CD4-positive, alpha-beta T cell treated with Interleukin-15 for 1 hour (primary cell): ENCODE data around the gene EFHC1.

Experiments
- DNase-seq: peaks from one replicate; pipeline ENCODE4 v3.0.0-alpha.2; 2020

Gene EFHC1

DNA sequence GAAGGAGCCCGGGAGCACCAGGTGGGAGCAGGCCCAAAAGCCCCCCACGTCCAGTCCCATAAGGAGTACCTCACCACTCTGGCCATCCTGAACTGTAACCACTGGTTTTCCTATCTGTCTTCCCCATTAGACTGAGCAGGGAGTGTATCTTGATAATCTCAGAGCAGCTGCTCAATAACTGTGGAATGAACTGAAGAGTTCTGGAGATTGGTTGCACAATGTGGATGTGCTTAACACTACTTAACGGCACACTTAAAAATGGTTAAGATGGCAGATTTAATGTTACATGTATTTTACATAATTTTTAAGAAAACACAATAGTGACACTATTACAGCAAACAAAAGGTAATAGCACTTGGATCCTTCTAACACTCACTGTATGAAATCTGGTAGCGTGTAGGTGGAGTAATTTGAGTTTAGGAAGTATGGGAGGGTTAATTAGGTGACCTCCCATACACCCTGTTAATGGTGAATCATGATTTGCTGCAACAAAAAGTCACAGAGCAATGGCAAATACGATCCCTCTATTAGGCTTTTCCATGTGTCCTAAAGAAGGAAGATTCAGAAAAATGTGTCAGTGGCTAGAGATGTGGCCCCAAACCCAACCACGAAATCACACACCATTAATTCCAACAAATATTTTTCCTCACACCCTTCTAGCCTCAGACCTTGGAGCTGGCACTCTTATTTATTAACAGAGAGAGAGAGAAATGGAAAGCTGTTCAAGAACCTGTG lies 138.3 kb downstream of the EFHC1 start:
- no peak for DNase-seq

GRCh38 chr6:52560462-52560861 lies 140.3 kb downstream of the EFHC1 start:
- no peak for DNase-seq

GRCh38 chr6:52562911-52563310 lies 142.8 kb downstream of the EFHC1 start:
- no peak for DNase-seq

- no peak for DNase-seq
Observed at GRCh38 chr6:52564856-52565255, 144.7 kb downstream of the EFHC1 start.

GRCh38 chr6:52566201-52566600 lies 146.1 kb downstream of the EFHC1 start:
- no peak for DNase-seq

DNA sequence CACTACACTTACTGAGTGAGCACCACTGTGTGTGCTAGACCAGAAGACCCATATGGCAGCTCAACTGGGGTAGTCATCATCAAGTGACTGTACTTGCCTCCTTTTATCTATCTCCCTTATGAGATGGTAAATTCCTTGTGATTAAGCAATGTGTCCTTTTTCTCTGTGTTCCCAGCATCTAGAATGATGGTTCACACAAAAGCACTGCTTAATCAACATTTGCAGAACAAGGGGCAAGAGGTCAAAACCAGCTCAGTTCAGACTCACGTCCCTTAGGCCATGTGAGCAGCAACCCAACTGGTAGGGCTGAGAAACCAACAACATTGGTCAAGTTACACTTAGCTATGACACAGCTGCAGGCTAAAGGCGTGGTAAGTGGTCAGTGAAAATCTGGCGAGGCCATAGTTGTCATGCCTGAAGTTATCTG lies 146.7 kb downstream of the EFHC1 start:
- DNase-seq: no peak

DNA sequence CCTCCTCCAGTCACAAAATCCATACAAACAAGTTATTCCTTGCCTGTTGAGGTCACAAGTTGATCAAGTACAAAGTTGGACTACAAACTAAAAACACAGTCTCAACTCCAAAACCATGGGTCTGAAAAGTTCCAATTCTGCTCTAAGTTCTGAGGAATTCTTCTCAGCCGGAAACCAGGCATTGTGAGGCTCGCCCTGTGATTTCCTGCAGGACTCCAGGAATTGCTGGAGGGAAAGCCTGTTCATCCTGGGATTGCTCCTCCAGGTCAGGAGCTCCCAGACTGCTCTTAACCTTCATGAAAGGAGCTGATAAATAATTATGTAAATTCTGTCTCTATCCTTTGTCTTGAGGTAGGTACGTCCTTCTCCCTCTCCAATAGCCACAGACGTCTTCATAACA lies 148.2 kb downstream of the EFHC1 start:
- DNase-seq: no peak

DNA sequence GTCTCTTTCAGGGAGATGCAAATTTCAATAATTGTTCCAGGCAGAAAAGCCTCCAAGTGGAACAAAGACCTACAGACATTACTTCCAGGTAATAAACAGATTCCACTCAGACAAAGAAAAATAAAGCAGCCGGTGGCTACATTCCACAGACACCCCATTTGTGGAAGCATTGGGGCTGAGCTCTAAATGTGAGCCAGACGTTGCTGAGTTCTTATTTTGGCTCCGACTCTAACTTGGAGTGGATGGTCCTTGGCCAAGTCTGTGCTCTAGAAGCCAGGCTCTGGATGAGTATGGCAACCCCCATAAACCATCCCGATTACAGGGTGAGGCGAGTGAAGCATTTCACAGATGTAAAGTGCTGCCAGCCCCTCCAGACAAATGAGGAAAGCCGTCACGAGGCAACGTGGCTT lies 150.2 kb downstream of the EFHC1 start:
- no peak for DNase-seq

DNA sequence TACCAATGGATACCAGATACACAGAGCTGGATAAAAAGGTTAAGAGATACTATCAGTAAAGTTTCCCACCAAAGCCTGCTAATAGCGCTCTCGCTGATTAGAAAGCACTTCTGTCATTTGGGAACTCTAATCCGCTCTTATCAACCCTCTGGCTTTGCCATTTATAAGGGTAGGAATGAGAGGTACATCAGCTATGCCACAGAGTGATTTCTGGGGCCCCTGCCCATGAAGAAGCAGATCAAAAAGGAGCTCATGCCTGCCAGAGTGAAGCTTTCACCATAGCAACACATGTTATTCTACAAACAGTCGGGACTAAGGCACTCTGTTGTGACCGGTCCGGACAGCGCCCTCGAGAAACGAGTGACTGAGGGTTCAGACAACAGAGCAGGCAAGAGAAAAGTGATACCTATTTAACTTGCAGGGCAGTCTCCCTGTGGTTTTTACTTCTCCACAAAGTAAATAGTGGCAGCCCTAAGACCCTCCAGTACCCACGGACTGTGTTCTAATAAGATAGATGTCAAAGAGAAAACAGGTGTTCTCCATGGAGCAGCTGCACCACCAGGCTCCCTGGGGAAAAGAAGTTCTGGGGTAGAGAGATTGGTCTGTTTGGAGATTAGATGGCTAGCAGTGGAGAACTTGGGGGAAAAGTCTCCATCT lies 151.1 kb downstream of the EFHC1 start:
- no peak for DNase-seq

- DNase-seq: no peak
Observed at GRCh38 chr6:52572536-52572935, 152.4 kb downstream of the EFHC1 start.

DNA sequence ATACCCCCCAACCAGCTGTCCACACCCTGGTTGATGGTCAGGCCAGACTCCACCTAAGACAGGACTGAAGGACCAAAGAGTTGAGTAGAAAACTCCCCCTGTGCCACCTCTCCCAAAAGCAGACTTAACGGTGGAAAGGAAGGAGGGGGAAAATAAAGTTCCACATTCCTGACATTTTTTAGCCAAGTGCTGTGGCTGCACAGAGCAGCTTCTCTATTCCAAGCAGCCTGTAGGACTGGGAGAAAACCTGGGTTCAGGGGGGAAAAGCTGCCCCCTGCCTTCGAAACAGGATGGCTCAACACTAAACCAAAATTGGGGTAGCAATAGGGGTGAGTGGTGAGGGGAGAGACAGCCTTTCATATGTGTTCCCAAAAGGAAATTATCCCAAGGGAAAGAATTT lies 153.2 kb downstream of the EFHC1 start:
- no peak for DNase-seq
